HG03378 (cell line): ENCODE measurements around the gene KCNH4.
"Not testable (repeated sequence)": the region's sequence is repeated elsewhere in the genome, so short reads cannot be mapped to it uniquely, and the experiment has no call there.

Source experiments
- ATAC-seq: cut with Tn5 transposase; IDR thresholded peaks from one replicate; pipeline ENCODE4 v1.9.1; 2021; ENCODE audit warnings: mild to moderate bottlenecking, moderate library complexity; ENCODE audit not compliant: unreplicated experiment

Gene KCNH4

DNA sequence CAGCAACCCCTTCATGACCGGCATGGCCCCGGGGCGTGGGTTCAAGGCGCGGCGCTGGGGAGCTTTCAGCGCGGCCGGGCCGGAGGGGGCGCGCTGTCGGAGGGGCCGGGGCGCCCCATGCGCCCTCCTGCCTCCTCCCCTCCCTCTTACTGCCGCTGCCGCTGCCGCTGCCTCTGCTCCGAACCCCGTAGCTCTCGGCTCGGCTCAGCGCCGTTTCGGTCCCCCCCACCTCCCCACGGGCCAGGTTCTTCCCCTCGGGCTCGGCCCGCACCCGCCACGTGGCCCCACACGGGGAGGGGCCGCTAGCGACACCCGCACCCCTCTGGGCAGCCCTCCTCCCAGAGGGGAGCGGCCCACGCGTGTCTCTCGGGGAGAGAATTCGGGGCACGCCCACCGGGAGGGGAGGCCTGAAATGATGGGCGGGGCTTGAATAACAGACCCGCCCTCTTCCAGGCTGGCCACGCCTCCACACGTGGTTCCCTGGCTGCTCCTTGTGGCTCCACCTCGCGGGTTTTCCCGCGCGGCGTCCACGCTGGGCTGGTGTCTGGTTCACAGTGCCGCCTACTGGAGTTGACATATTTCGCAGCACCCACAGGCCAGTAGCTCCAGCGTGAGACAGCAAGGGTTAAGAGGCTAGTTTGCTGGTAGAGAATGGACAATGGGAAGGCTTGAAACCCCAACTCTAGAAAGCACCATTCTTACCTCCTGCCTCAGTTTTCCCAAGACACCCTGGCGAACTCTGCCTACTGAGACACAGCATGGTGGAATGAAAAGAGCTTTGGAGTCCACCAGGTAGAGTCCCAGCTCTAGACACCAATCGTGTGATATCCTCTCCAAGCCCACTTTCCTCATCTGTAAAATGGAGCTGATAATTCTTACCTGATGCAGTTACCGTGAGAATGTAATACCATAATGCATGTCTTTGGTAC, at the start of gene KCNH4:
Gene KCNH4 (minus strand): TSS at position 221 of the 929 bp plus-strand sequence. CDS start 197 bp downstream, at position 24.
- ATAC-seq, result no peak

DNA sequence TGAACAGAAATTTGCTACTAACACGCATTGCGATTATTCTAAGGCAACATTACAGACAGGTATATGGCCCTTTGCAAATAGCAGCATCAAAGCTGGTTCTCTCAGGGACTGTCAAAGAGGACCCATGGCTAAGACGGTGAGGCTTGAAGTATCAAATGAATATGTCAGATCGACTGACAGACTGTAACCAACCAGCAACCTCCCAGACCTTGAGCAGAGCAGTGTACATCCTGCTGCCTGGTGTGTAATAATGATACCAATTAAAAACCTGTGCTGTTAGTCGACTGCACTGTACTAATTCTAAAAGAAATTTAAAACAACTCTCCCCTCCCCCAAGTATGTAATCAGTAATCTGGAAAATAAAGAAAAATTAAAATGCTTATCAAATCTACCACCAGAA, 49.3 kb upstream of the KCNH4 start:
- no peak for ATAC-seq

DNA sequence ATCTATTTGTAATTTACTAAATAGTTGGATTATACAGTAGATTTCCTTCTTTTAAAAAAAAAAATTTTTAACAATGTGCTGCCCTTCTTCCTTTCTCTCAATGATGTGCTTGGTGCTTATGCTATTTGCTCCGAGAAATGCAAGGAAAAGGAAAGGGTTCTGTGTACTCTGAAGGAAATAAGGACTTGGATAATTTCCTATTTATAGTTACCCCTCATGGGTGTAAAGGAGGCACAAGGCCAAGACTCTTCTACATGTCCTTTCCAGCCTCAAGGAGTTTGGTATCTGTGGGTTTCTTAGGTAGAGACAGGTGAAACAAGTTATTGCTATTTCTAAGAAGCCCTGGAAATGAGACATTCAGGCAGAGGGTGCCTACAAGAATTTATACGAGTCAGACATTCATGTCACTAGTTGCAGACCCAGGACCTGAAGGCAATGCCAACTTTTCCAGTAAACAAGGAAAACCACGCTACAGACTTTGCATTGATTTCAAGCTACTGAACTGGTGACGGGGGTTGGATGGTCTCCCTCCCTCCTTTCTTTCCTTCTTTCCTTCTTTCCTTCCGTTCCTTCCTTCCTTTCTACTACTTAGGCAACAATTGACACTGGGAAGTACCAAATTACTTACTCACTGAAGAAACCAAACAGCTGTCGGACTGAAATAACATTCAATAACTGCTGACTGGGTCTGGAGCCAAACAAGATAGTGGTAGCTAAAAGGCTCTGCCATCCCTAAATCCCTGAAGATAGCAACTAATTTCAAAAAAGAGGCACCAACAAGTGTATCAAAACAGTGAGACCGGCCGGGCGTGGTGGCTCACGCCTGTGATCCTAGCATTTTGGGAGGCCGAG, 47.1 kb upstream of the KCNH4 start:
- no peak for ATAC-seq

DNA sequence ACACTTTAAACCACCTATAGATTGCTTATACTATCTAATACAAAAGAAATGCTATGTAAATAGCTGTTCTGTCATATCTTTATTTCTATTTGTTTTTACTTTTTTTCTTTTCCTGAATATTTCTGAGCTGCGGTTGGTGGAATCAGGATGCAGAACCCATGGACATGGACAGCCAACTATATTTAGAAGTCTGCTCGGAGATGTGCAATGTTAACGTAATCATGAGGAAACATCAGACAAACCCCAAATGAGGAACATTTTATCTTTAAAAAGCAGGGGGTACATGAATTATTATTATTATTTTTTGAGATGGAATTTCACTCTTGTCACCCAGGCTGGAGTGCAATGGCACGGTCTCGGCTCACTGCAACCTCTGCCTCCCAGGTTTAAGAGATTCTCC, 44.7 kb upstream of the KCNH4 start:
- no peak for ATAC-seq

DNA sequence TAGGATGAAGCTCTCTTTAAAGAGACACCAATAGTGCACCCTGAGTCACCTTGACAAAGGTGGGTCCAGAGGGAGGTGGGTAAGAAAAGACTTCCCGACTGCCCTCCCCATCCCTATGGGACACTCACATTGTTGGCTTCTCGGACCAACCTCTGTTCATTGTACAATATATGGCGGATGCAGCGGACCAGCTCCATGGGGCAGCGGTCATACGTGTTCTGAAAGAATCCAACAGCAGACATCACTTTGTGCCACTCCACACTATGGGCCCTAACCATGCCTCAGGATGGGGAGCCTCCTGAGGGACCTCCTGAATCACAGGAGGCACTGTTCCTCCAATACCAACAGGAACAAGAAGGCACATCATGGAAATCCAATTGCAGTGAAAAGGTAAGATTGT, 43.7 kb upstream of the KCNH4 start:
- no peak for ATAC-seq

DNA sequence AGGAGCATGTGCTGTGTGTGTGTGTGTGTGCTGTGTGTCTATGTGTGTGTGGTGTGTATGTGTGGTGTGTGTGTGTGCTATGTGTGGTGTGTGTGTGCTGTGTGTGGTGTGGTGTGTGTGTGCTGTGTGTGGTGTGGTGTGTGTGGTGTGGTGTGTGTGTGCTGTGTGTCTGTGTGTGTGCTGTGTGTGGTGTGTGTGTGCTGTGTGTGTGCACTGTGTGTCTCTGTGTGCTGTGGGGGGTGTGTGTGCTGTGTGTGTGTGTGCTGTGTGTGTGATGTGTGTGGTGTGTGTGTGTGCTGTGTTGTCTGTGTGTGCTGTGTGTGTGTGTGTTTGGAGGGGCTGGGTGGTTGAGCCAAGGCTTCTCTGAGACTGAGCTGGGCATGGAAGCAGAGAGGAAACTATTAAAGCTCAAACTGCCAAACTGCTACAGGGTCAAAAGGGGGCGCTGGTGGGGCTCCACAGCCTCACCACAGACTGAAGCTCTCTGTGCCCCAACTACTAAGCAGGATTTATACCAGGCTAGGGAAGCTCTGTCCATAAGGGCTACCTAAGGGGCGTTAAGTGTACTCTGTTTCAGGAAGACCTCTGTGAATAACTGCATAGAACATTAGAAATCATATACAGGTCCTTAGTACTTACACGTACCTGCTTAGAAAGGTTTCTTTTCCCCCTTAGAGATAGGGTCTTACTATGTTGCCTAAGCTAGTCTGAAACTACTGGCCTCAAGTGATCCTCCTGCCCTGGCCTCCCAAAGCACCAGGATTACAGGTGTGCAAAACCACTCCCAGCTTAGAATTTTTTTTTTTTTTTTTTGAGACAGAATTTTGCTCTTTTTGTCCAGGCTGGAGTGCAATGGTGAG, 41.2 kb upstream of the KCNH4 start:
- ATAC-seq, result no peak

DNA sequence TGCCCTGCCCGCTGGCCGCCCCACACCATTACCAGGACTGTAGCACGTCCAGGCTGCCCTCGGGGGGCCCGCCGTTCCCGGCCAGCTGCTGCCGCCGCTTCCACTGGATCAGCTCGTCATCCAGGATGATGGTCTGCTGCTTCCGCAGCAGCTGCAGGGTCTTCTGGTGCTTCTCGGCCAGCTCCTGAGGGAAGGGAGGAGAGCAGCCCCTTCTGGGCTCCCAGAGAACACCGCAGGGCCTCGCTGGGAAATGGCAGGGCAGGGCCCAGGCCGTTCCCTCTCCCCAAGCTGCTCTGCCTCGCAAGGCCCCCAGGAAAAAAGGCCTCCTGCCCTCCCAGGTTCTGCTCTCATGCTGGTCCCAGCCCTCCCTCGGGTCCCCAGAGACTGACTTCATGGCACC, 38.3 kb upstream of the KCNH4 start:
- not testable (repeated sequence) for ATAC-seq

DNA sequence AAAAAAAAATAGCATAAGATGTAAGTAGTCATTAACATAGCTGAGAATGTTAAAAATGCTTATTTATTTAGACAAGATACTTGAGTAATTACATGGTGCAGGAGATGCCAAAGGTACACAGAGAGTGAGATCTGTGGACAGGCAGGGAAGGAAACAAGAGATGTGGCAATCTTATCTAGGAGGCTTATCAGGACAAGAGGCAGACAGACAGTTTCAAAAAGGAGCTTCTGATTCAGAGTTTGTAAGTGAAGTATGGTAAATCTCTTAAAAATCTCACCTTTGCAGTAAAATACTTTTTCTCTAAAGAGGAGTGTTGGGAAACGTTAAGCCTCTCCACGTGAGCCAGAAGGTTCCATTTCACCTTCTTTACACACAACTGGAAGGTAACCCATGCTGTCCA, 33.2 kb upstream of the KCNH4 start:
- no peak for ATAC-seq

DNA sequence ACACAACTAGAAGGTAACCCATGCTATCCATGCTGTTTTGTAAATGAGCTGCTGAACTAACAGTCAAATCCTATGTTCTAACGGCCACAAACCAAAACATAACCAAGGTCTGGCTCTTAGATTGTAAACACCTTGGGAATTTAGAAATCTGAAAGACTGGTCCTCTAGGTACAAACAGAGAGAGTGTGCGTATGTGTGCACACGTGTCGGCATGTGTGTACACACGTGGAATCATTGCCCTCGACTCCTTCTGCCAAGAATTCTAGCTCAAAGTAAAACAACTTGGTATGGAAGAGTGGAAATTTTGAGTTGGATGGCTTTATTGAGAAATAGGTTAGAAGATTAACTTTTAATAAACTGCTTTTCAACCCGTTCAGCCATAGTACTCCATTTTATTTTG, 31.4 kb upstream of the KCNH4 start:
- no peak for ATAC-seq

DNA sequence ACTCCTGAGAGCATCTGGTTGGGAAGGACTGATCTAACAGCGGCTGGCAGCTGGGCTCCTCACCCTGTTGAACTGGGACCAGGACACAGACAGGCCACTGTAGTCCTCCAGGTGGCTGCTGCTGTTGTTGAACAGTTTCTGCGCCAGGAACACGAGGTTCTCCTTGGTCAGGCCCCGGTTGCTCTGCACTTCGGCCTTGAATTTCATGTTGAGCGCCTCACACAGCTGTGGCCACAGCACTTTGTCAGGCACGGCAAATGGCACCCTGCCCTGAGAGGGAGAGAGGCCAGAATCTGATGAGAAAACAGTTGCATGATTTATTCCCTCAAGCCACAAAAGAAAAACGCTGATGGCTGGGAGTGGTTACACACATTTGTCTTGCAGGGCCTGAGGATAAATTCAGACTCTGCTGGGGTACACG, 31.0 kb upstream of the KCNH4 start:
- not testable (repeated sequence) for ATAC-seq

DNA sequence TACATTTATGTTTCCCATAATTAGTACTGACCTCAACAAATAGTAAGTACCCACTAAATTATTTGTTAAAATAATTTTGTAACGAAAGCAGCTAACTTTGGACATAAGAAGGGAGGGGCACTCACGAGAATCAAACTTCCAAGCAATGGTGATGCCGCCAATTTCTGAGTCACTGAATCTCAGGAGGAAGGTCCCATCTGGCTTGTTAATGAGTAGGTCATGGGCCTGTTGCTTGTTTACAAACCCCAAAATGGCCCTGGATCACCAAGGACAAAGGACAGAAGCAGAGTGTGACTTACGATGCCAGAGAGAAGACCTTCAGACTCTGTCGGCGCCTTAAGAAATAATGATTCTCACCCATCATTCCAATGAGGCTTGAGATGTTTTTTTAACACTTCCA, 29.1 kb upstream of the KCNH4 start:
- ATAC-seq, result no peak

DNA sequence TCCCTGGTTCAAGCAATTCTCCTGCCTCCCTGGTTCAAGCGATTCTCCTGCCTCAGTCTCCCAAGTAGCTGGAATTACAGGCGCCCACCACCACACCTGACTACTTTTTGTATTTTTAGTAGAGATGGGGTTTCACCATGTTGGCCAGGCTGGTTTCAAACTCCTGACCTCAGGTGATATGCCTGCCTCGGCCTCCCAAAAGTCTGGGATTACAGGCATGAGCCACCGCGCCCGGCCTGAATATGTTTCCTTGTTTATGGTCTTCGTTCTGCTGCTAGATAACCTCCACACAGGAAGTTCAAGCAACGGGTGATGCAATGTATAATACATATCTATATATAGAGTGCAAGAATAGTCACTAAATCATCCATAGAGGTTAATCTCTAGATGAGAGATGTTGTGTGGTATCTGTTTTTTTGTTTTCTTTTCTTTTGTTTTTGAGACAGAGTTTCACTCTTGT, 25.2 kb upstream of the KCNH4 start:
- not testable (repeated sequence) for ATAC-seq

DNA sequence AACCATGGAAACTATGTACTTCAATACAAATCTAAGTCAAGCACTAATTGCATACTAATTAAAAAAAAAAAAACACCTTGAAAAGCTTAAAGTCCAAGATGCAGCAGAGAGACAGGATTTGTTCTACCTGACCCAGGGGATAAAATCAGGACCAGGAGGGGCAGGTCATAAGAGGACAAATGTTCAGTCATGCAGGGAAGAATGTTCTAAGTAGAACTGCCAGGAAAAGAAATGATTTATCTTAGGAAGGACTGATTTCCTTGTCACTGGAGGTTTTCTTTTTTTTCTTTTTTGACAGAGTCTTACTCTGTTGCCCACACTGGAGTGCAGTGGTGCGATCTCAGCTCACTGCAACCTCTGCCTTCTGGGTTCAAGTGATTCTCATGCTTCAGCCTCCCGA, 22.4 kb upstream of the KCNH4 start:
- ATAC-seq, result no peak

DNA sequence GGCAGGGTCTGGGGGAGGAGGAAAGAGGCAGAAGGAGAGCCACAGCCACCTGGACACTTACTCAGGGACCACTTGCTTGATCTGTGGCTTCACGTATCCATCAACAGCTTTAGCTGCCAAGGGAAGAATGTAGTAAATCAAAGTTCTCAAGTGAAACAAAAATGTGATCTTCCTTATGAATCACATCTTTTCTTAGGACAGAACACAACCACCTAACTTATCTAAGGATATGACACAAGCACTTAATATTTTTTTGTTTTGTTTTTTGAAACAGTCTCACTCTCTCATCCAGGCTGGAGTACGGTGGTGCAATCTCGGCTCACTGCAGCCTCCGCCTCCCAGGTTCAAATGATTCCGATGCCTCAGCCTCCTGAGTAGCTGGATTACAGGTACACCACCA, 21.8 kb upstream of the KCNH4 start:
- ATAC-seq, result no peak

DNA sequence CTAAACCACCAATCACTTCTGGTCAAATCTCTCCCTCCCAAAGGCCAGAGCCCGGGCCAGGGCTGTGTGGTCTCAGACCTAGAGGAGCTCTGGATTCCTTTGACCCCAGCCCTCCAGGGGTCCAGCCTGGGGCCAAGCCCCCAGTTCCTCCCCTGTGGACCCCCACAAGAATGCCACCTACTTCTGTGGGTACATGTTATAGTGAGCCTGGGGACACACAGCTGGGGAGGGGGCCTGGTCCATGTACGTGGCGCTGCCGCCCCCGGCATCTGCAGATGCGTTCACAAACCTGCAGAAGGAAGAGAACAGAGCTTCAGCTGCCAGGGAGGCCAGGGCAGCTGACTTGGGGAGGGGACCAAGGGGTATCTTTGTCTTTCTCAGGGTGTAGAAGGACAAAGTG, 21.2 kb upstream of the KCNH4 start:
- ATAC-seq, result no peak

DNA sequence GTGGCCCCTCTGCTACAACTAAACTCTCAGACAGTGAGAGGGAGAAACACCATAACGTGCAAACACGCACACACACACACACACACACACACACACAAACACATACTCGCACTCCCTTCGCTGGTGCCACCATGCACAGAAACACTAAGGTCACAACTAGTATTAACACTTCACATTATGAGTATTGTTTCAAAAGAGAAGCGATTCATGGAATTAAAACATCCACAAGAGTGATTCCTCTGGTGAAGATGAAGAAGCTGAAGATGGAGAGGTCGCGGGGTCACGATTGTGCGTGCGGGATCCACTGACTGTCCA, 20.5 kb upstream of the KCNH4 start:
- ATAC-seq, result no peak

DNA sequence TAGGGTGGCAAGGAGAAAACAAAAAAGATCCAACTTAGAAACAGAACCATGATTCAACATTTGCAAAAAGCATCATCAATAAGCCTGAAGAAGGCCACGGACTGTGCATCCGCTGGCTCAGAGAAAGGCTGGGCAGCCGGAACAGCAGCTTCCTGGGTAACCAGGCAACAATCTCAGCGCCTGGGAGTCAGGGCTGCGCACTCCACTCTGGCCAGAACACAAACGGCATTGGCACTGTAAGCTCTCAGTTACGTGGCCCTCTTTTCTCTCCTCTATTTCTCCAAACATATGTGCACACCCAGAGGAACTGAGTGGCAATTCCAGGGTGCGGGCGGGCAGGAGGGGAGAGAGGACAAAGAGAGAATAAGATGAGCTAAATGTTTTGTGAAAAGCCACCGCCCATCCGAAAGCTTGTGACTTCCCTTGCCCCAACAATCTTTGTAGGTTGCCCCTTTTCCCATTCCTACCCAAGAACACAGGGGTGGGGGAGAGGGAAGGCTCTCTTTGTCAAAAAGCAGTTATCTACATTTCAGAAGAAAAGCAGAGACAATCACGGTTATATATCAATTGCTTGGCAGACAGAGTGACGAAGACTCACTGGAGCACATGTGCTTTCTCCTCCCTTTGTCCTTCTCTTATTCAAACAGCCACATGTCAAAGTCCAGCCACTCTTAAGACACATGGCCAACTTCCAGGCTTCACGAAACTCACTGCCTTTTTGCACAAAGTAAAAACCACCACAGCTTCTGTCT, 19.9 kb upstream of the KCNH4 start:
- ATAC-seq, result no peak

DNA sequence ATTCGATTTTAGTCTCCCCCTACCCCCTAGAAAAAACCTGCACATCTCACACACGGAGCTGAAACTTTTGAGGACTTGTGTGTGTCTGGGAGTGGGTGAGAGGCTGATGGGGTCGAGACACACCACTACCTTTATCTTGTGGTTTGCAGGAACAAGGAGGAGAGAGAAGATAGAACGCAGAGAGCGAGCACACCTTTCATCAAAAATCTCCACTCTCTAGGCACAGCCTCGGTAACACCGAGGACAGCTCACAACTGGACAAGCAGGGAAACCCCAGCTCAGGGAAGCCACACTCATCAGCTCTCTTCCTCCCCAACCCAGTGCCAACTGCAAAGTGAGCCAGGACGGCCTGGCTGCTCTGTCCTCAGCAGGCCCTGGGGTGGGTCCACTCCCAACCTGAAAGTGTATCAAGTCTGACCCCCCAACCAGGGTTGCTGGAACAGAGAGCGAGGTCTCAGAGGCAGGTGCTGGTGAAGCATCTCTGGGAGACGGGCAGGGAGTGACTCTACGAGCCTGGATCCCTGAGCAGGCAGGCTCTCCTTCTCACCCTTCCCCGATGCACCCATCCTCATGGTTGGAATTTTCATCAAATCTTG, 18.6 kb upstream of the KCNH4 start:
- no peak for ATAC-seq

DNA sequence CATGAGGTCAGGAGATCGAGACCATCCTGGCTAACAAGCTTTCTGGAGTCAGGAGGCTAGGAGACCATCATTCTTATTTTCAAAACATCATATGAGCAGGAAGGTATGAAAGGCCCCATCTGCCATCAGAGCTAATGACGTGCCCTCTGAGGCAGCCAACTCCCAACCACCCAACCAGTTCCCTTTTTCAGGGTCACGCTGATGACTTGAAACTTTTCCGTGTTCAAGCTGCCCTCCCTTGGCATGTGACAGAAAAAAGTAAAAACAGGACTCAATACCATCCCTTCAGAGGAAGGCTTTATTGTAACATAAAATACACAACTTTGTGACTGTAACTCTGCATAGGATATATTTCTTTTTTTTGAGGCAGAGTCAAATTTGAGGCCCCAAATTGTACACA, 18.0 kb upstream of the KCNH4 start:
- ATAC-seq, result no peak
